ENCODE results near the gene TMEM120A. TPM values are rescaled to one million over a fixed set of nuclear protein-coding genes. Genes with fewer than 3 reads are reported as not detected.

The TMEM120A gene
- total RNA-seq, 1 experiment from 2014 or later, result 19.3 TPM

DNA sequence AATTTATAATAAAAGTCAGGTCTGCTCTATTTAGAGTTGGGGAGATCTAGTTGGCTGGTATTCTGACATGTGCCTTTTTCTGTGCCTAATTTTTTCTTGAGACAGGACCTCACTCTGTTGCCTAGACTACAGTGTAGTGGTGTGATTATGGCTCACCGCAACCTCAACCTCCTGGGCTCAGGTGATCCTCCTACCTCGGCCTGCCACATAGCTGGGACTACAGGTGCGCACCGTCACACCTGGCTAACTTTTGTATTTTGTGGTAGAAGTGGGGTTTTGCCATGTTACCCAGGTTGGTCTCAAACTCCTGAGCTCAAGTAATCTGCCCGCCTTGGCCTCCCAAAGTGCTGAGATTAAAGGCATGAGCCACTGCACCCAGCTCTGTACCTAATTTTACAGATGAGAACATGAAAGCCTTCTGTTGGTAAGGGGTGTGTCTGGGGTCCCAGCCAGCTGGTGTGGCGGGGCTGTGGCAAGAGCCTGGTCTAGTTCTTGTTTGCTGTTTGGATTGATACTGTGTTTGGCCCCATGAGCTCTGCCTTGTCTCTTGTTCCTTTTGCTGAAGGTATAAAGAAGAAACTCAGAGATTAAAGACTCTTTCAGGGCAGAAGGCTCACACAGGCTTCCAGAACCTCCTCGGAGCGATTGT lies 48.1 kb downstream of the TMEM120A start:
- Mint-ChIP-seq H3K27me3 (ENCODE audit: unreplicated experiment) (no peaks in the 10 kb centered on the region), H3K27ac (ENCODE audit: unreplicated experiment) (peak overlapping the region; percentile 87), H3K9me3 (ENCODE audit: low read depth, unreplicated experiment) (no peaks in the 10 kb centered on the region), H3K4me3 (ENCODE audit: low read depth, unreplicated experiment) (no peak overlapping the region), H3K4me1 (ENCODE audit: low read depth, unreplicated experiment) (peaks cover 19% of the 10 kb centered on the region), H3K36me3 (ENCODE audit: insufficient read depth, unreplicated experiment) (peaks cover 12% of the 10 kb centered on the region)
- intact Hi-C loops (cut with micrococcal nuclease; ENCODE audit: unreplicated experiment), result no loop called here
- TF ChIP-seq, protein P1, sequence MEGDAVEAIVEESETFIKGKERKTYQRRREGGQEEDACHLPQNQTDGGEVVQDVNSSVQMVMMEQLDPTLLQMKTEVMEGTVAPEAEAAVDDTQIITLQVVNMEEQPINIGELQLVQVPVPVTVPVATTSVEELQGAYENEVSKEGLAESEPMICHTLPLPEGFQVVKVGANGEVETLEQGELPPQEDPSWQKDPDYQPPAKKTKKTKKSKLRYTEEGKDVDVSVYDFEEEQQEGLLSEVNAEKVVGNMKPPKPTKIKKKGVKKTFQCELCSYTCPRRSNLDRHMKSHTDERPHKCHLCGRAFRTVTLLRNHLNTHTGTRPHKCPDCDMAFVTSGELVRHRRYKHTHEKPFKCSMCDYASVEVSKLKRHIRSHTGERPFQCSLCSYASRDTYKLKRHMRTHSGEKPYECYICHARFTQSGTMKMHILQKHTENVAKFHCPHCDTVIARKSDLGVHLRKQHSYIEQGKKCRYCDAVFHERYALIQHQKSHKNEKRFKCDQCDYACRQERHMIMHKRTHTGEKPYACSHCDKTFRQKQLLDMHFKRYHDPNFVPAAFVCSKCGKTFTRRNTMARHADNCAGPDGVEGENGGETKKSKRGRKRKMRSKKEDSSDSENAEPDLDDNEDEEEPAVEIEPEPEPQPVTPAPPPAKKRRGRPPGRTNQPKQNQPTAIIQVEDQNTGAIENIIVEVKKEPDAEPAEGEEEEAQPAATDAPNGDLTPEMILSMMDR (IDR thresholded peaks at IDR 0.05; ENCODE audit: unreplicated experiment), result no peak
- no TSS peak for BruUV-seq (replicated peaks)
- no peak for DNase-seq
- CTCF ChIA-PET, result interaction anchor here (1.2 kb wide), 1 partner anchor 11 kb away, joined by 4 read pairs; no protein-coding TSS in a partner anchor

DNA sequence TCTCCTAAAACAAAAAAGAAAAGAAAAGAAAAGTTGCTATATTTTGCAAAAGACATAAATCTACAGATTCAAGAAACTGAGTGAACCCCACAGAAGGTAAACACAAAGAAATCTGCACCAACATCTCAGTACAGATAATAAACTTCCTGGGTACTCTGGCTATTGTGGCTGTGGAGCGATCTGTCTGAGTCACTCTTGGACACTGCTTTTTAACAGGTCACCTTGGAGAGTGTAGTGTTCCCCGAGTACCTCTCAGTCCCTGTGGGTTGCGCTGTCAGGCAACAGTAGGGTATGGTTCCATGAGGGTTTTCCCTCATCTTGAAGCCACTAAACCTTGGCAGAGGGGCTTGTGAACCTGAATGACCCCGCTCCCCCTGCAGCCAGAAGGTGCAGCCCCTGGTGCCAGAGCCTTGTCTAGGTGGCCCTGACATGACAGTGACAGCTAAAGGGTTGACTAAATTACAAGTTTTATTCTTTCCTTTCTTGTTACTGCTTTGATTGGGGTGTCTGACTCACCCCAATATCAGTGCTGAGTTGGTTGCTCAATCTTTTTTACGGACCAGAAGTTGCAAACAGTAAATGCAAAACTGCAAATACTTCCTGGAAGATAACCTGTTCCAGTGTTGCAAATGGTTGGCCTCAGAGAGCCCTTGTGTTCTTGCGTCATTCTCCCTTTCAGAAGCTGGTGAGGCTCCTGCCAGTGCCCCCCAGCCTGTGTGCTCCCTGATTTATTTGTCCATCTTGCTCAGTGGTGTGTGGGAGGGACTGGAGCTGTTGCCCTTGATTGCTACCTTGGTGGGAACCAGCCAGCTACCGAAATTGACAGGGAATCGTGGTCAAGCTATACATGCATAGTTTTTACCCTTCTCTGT lies 48.9 kb downstream of the TMEM120A start:
- intact Hi-C loops (cut with micrococcal nuclease; ENCODE audit: unreplicated experiment), result no loop called here
- CTCF ChIA-PET, result interaction anchor here (1.2 kb wide), 1 partner anchor 12 kb away, joined by 4 read pairs; no protein-coding TSS in a partner anchor
- no peaks in the 10 kb centered on the region for H3K9me3 Mint-ChIP-seq (ENCODE audit: low read depth, unreplicated experiment)
- DNase-seq, result peak; percentile 29
- TF ChIP-seq, protein P1 (IDR thresholded peaks at IDR 0.05; ENCODE audit: unreplicated experiment), result no peak
- H3K27me3 Mint-ChIP-seq (ENCODE audit: unreplicated experiment), result no peaks in the 10 kb centered on the region
- no TSS peak for BruUV-seq (replicated peaks)
- H3K27ac Mint-ChIP-seq (ENCODE audit: unreplicated experiment), result peak overlapping the region; percentile 87
- no peak overlapping the region for H3K4me3 Mint-ChIP-seq (ENCODE audit: low read depth, unreplicated experiment)
- peaks cover 19% of the 10 kb centered on the region for H3K4me1 Mint-ChIP-seq (ENCODE audit: low read depth, unreplicated experiment)
- H3K36me3 Mint-ChIP-seq (ENCODE audit: insufficient read depth, unreplicated experiment), result peaks cover 12% of the 10 kb centered on the region

DNA sequence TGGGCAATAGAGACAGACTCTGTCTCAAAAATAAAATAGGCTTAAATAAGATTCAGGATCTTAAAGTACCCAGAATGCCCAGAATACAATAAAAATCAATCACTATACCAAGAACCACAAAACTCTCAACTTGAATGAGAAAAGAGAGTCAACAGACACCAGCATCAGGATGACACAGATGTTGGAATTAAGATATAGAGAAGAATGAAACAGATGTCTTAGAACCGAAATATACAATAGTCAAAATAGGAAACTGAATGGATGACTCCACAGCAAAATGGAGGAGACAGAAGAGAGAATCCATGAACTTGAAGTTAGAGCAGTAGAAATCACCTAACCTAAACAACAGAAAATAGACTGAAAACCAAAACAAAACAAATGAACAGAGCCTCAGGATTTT lies 49.9 kb downstream of the TMEM120A start:
- no TSS peak for BruUV-seq (replicated peaks)
- CTCF ChIA-PET, result interaction anchor here (1.2 kb wide), 1 partner anchor 13 kb away, joined by 4 read pairs; no protein-coding TSS in a partner anchor
- Mint-ChIP-seq H3K27ac (ENCODE audit: unreplicated experiment) (peak overlapping the region; percentile 87), H3K36me3 (ENCODE audit: insufficient read depth, unreplicated experiment) (peaks cover 12% of the 10 kb centered on the region), H3K27me3 (ENCODE audit: unreplicated experiment) (no peaks in the 10 kb centered on the region), H3K4me1 (ENCODE audit: low read depth, unreplicated experiment) (peaks cover 19% of the 10 kb centered on the region), H3K4me3 (ENCODE audit: low read depth, unreplicated experiment) (no peak overlapping the region), H3K9me3 (ENCODE audit: low read depth, unreplicated experiment) (no peaks in the 10 kb centered on the region)
- TF ChIP-seq, protein P1 (IDR thresholded peaks at IDR 0.05; ENCODE audit: unreplicated experiment), result no peak
- intact Hi-C loops (cut with micrococcal nuclease; ENCODE audit: unreplicated experiment), result no loop called here
- no peak for DNase-seq

DNA sequence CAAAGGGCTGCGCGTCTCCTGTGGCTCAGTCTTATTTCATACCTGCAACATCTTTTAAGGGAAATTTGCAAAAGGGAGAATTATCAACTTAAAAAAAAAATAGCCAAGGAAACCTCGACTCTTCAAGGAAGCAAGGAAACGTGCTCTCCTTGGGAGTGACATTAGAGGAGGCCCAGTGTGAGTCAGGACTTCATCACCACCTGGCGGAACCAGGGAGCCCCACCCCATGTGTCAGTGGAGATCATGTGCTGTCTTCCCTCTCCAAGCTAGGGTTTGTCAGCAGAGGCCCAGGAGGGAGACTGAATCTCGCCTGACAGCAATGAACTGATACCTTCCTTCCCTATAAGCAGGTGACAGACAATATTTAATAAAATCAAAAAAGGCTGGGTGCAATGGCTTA lies 50.5 kb downstream of the TMEM120A start:
- Mint-ChIP-seq H3K4me3 (ENCODE audit: low read depth, unreplicated experiment) (no peak overlapping the region), H3K9me3 (ENCODE audit: low read depth, unreplicated experiment) (no peaks in the 10 kb centered on the region), H3K4me1 (ENCODE audit: low read depth, unreplicated experiment) (peaks cover 19% of the 10 kb centered on the region), H3K27me3 (ENCODE audit: unreplicated experiment) (no peaks in the 10 kb centered on the region), H3K36me3 (ENCODE audit: insufficient read depth, unreplicated experiment) (peaks cover 10% of the 10 kb centered on the region), H3K27ac (ENCODE audit: unreplicated experiment) (no peak overlapping the region)
- intact Hi-C loops (cut with micrococcal nuclease; ENCODE audit: unreplicated experiment), result no loop called here
- CTCF ChIA-PET, result interaction anchor here (1.2 kb wide), 1 partner anchor 13 kb away, joined by 4 read pairs; no protein-coding TSS in a partner anchor
- peak; percentile 61 for DNase-seq
- BruUV-seq (replicated peaks), result no TSS peak
- TF ChIP-seq, protein P1 (IDR thresholded peaks at IDR 0.05; ENCODE audit: unreplicated experiment), result no peak
